Hypothalamus (tissue), 51 donors: ENCODE measurements around the gene BACH1.
"Not testable (repeated sequence)": the region's sequence is repeated elsewhere in the genome, so short reads cannot be mapped to it uniquely, and the experiment has no call there.

ENCODE experiments used
- DNase-seq, 51 donors: peaks; one replicate each; lab custom pipeline; 2025; lab: John Stamatoyannopoulos, UW

The BACH1 gene

GRCh38 chr21:29298348-29299045, at the start of gene BACH1:
Gene BACH1, plus strand, starts transcription at chr21:29298922. Its CDS starts 22,359 bp downstream, at chr21:29321281.
- DNase-seq = peak in 49 of 51 donors; percentile 11 to 90 (median 74)

DNA sequence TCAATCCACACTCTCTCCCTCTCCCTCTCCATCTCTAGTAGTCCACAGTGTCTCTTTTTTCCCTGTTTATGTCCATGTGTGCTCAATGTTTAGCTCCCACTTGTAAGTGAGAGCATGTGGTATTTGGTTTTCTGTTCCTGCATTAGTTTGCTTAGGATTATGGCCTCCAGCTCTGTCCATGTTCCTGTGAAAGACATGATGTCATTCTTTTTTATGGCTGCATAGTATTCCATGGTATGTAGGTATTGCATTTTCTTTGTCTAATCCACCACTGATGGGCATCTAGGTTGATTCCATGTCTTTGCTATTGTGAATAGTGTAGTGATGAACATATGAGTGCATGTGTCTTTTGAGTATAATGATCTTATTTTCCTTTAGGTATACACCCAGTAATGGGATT, 49.4 kb upstream of the BACH1 start:
- DNase-seq = not testable (repeated sequence)

GRCh38 chr21:29250636-29251035, 48.1 kb upstream of the BACH1 start:
- DNase-seq = no peak

- DNase-seq = not testable (repeated sequence)
Observed at GRCh38 chr21:29253861-29254260, 44.9 kb upstream of the BACH1 start.

GRCh38 chr21:29254550-29254949, 44.2 kb upstream of the BACH1 start:
- no peak for DNase-seq

DNA sequence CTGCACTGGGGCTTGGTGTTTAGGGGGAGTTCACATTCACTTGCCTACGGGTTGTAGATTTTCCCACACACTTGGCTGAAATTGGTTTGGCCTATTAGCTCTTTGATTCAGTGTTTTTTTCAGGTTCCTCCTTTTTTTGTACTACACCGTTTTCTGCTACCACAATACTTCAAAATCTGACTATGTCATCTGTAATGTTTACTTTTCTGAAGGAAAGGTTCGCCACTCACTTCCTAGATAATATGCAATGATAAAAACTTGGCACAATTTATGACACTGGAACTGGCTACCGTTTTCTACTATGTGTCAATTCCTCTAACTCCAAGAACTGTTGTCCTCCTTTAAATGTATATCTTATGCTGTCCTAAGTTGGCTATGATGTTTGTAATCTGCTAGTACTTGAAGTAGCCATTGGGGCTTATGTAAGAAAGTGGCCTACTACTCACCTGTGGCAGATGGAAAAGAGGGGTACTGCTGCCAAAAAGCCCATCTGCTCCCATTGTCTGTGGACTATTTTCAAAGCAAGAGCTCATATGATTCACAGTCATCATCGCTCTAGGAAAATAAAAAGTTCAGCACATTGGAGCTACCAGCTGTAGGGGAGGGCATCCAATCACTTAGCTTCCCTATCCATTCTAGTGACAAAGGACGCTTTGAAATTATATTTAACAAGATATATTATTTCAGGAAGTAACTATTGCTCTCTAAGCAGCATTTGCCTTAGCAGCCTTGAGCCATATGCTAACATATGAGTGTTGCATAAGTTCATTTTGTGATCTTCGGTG, 42.4 kb upstream of the BACH1 start:
- DNase-seq = no peak

GRCh38 chr21:29257701-29258100, 41.0 kb upstream of the BACH1 start:
- no peak for DNase-seq

GRCh38 chr21:29258626-29259338, 39.9 kb upstream of the BACH1 start:
- DNase-seq = no peak

GRCh38 chr21:29260461-29260860, 38.3 kb upstream of the BACH1 start:
- no peak for DNase-seq

- DNase-seq = no peak
Observed at GRCh38 chr21:29261555-29262540, 36.9 kb upstream of the BACH1 start.

DNA sequence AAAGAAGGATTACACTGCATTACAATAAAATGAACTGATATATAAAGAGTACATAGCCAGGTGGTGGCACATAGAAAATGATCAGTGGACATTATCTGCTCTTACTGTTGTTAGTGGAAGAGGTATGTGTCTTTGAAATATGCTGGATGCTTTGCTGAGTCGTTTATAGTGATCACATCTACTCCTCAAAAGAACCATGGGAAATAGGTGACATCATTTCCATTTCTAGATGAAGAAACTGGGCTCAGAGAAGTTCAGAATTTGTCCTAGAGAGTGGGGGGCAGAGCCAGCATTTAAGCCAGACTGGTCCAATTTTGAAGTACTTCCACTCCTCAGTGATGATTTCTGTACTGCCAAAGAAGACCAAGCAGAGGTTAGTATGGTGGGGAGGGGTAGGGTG, 34.0 kb upstream of the BACH1 start:
- DNase-seq = no peak

DNA sequence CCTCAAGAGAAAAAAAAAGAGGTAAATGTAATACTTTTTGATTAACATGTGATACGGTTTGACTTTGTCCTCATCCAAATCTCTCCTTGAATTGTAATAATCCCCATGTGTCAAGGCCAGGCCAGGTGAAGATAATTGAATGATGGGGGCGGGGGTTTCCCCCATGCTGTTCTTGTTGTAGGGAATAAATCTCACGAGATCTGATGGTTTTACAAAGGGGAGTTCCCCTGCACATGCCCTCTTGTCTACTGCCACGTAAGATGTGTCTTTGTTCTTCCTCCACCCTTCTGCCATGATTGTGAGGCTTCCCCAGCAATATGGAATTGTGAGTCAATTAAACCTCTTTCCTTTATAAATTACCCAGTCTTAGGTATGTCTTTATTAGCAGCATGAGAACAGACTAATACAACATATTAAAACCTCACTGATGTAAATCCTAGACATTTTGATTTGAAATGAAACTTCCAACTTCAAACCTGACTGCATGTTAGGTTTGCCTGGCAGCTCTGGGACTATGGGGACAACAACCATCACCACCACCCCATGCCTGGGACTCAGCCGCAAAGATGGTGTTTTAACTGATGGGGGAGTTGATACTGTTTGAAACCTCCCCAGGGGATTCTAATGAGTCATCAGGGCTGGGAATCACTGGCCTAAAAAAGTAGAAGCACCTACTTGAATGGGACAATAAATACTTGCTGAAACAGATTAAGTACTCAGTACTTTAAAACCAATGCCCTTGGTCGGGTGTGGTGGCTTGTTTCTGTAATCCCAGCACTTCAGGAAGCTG, 32.8 kb upstream of the BACH1 start:
- DNase-seq = no peak

DNA sequence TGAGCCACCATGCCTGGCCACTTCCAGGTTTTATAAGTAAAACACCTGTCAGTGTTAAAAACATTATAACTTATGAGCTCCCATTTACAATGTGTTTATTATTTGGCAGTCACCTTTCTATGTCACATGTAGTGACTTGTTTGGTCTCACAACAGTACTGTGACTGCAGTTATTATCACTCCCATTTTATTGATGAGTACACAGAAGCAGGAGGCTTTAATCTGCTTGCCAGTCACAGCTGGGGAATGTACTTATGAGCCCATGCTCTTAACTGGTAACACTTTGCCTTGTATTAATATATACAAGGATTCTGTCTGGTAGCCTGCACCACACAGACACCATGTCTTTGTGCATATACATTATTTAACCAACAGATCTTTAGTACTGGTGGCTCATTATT, 31.1 kb upstream of the BACH1 start:
- no peak for DNase-seq

GRCh38 chr21:29271927-29272333, 26.8 kb upstream of the BACH1 start:
- DNase-seq = no peak

DNA sequence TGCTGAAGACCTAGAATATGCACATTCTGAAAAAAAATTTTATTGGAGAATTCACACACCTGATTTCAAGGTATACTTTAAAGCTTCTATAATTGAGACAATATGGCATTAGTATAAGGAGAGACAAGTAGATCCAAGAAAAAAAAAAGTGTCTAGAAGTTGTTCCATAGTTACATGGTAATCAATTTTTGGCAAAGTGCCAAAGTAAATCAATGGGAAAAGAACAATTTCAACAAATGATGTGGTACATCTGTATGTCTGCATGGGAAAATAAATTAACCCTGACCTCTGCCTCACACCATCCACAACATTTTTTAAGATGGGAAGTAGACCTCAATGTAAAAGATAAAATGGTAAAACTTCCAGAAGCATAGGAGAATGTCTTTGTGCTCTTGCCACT, 21.3 kb upstream of the BACH1 start:
- no peak for DNase-seq

GRCh38 chr21:29279558-29279957, 19.2 kb upstream of the BACH1 start:
- no peak for DNase-seq

DNA sequence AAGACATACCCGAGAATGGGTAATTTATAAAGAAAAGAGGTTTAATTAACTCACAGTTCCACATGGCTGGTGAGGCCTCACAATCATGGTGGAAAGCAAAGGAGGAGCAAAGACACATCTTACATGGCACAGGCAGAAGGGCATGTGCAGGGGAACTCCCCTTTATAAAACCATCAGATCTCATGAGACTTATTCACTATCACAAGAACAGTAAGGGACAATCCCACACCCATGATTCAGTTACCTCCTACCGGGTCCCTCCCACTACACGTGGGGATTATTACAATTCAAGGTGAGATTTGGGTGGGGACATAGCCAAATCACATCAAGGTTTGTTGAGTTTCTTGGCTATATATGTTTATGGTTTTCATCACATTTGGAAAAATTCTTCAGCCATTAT, 16.9 kb upstream of the BACH1 start:
- DNase-seq = not testable (repeated sequence)

GRCh38 chr21:29287383-29287782, 11.3 kb upstream of the BACH1 start:
- no peak for DNase-seq

- DNase-seq = no peak
Observed at GRCh38 chr21:29288239-29288638, 10.5 kb upstream of the BACH1 start.
